Activated CD8-positive, alpha-beta memory T cell treated with anti-CD3 and anti-CD28 coated beads for 4 hours (primary cell): ENCODE results near the gene SWAP70.
"Not testable (repeated sequence)": the region's sequence is repeated elsewhere in the genome, so short reads cannot be mapped to it uniquely, and the experiment has no call there.

Experiments
- DNase-seq, 2 donors: peaks; one replicate each; pipeline ENCODE4 v3.0.0-alpha.2; 2020; ENCODE audit warnings: low read depth in 2 of 2

Gene SWAP70

DNA sequence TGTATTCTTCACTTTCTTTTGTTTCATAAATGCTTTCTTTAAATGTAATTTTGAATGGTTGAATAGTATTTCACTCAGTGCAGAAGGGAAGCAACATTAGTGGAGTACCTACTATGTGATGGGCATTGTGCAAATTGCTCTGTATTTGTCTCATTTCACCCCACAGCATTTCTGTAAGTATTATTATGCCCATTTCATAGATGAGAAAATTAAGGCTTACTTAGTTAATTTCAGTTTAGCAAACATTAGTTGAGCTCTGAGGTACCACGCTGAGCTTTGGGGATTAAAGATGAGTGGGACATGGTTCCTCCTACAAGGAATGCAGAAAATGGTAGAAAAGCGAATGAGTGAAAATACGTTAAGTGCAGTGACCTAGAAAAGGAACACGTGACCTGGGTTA is 58.1 kb downstream of the SWAP70 start:
- DNase-seq, result no peak

DNA sequence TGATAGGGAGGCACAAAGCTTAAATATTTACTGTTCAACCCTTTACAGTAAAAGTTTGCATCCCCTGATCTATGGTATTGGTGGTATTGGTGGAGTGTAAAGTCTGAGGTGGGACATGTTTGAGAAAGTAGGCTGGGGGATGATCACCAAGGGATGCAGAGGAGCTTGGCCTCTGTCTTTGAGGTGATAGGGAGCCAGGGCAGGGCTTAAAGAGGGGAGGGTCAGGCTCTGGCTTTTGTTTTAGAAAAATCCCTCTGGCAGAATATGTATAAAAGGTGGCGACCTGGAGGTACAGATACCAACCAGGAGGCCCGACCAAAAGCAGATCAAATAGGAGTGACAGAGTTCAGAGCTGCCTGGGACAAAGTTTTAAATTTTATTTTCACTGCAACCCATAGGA is 59.0 kb downstream of the SWAP70 start:
- DNase-seq, result no peak

DNA sequence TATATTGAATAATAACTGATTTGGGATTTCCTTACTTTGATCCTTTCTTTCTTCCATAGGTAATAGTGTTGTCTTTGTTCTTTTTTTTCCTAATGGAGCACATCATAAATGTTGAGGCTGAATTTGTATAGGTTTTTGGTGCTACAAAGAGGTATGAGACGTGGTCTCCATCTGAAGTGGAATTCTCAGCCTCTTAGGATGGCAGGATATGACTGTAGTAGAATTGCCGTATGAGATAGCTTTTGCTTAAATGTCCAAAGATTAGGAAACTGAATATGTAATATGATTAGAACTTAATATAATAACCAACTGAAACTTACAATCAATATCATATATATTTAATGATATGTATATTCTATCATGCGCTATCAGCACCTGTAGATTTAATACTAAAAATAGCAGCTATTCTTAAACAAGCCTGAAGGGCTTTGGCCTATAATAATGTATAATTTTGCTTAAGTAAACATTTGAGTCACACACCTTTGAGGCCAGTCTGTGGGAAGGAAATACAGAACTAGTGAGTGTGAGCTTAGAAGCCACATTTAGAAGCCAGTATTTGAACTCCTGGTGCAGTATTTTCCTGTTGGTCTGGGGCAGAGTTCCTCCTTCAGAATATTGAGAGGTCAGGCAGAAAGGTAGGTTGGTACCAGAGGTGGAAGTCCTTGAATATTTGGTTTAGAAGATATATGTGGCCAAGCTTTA is 62.6 kb downstream of the SWAP70 start:
- no peak for DNase-seq

DNA sequence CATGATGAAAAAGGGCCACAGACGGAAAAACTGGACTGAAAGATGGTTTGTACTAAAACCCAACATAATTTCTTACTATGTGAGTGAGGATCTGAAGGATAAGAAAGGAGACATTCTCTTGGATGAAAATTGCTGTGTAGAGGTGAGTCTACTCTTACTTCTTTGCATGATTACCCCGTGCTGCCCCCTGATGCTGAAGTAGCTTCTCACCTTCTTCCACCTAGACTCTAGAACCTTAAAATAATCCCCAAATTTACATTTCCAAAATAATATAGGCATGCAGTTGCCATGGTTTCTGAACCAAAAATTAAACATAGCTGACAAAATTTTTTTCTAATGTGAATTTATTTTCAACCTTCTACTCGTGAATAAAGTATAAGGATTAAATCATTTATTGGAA is 64.2 kb downstream of the SWAP70 start:
- DNase-seq, result no peak

- no peak for DNase-seq
These were observed 67.4 kb downstream of the SWAP70 start for GRCh38 chr11:9731256-9731655.

DNA sequence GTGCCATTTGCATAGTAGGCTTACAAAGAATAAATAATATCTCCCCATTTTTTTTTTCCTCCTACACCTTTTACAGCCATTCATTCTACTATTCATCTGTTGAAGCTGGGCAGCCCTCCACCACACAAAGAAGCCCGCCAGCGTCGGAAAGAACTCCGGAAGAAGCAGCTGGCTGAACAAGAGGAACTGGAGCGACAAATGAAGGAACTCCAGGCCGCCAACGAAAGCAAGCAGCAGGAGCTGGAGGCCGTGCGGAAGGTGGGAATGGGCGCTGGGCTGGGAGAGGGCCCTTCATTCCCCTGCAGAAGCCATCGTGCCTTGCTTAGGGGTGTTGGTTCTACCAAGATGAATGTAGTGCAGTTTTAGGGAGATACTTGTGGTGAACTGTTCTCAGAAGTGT is 68.6 kb downstream of the SWAP70 start:
- no peak for DNase-seq

GRCh38 chr11:9733212-9733611 is 69.3 kb downstream of the SWAP70 start:
- DNase-seq, result no peak

DNA sequence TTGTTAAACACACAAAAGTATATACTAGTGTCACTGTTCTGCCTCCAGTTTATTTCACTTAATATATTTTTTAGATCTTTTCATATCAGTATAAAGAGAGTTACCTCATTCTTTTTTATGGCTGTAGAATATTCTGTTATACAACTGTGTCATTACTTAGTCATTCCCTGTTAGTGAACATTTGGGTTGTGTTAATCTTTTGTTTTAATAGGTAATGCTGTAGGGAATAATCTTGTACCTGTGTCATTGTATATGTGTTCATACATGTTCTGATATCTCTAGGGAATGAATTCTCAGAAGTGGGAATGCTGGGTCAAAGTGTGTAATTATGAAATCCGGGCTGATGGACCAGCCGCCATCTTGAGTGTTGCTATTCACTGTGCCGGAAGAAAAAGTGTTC is 71.4 kb downstream of the SWAP70 start:
- DNase-seq, result no peak

DNA sequence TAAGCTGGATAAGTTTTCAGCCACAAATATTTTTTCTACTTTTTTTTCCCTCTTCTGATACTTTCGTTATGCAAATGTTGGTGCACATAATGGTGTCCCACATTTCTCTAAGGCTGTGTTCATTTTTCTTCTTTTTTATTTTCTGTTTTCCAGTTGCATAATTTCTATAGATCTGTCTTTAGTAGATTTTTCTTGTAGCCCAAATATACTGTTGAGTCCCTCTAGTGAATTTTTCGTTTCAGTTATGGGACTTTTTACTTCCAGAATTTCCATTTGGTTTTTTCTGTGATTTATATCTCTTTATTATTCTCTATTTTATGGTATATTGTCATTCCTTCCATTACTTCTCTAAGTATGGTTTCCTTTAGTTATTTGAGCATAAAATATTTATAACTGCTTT is 72.0 kb downstream of the SWAP70 start:
- DNase-seq, result no peak

DNA sequence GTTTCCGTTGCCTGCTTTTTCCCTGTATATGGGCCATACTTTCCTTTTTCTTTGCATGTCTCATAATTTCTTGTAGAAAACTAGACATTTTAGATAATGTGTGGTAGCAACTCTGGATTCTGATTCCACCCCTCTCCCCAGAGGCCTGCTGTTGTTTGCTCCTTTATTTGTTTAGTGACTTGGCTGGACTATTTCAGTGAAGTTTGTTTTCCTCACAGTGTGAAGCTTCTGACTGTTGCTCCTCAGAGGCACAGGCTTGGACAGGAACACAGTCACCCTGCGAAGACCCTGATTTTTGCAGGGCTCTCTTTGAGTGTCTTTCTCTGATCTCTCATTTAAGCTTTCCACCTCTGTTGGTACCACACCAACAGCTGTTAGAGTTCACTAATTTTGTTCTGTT is 72.5 kb downstream of the SWAP70 start:
- DNase-seq, result no peak

GRCh38 chr11:9738116-9738515 is 74.2 kb downstream of the SWAP70 start:
- no peak for DNase-seq

DNA sequence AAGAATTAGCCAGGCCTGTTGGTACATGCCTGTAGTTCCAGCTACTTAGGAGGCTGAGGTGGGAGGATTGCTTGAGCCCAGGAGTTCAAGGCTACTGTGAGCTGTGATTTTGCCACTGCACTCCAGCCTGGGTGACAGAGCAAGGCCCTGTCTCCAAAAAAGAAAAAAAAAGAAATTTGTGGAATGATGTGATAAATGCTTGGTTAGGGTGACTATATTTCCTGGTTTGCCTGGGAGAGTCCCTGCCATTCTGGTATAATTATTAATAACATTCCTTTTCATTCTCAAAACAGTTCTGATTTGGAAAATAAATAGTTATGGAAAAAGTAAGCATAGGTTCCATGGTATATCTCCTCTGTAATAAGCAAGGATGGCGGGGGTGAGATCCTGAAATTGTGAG is 74.8 kb downstream of the SWAP70 start:
- no peak for DNase-seq

- no peak for DNase-seq
These were observed 75.4 kb downstream of the SWAP70 start for GRCh38 chr11:9739123-9739900.

DNA sequence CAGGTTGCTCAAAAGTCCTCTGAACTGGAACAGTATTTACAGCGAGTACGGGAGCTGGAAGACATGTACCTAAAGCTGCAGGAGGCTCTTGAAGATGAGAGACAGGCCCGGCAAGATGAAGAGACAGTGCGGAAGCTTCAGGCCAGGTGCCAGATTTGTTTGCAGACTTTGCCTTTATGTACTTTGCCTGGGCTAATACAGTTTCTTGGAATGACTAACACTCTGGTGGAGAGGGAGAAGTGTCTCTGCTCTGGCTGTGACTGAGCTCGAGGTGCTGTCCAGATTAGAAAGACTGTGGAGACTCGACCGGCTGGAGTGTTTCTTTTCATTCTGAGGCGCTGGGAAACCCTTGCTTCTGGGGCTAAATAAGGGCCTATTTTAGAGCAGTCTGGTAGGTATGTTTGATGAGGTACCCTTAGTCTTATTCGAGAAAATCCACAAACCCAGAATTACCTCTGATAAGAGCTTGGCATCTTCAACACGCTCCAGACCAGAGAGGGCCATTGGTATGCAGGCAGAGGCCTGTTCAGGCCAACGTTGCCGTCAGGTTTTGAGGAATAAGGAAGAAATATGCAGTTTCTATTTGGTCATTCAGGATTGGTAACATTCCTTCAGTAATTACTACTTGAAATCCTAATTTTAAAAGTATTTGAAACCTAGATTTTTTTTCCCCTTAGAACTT is 76.5 kb downstream of the SWAP70 start:
- no peak for DNase-seq

GRCh38 chr11:9741260-9741659 is 77.4 kb downstream of the SWAP70 start:
- DNase-seq, result no peak

DNA sequence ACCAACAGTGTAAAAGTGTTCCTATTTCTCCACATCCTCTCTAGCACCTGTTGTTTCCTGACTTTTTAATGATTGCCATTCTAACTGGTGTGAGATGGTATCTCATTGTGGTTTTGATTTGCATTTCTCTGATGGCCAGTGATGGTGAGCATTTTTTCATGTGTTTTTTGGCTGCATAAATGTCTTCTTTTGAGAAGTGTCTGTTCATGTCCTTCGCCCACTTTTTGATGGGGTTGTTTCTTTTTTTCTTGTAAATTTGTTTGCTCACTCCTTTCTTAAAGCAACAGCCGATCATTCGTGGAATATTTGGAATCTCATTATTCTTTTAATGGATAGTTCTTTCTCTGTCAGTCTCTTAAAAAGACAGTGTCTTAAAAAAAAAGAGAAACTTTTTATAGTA is 79.6 kb downstream of the SWAP70 start:
- DNase-seq, result not testable (repeated sequence)

- no peak for DNase-seq
These were observed 81.7 kb downstream of the SWAP70 start for GRCh38 chr11:9745411-9746211.

DNA sequence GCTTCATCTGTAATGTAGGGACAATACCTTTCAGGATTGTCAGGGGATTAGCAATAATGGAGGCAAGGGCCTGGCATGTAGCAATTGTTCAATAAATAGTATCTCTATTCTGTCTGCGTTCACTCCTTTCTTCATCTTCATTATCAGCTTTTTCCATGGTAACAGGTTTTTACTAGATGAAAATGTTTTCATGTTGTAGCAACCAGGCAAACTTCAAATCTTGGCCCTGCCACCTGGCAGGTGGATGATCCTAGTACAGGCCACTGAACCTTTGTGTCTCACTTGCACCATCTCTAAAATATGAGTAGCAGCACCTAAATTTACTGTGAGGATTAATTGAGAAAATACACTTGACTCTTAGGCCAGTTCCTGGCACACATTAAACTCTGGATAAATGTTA is 83.4 kb downstream of the SWAP70 start:
- no peak for DNase-seq

DNA sequence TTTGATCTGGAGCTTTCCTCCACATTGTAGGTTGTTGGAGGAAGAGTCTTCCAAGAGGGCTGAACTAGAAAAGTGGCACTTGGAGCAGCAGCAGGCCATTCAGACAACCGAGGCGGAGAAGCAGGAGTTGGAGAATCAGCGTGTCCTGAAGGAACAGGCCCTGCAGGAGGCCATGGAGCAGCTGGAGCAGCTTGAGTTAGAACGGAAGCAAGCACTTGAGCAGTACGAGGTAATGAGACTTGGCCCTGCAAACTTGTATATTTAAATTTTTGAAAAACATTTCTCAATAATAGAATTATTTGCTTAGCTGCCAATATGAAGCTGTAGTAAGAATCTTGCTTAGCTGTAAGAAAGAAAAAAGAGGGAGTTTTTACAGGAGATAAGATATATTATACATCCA is 84.0 kb downstream of the SWAP70 start:
- no peak for DNase-seq

DNA sequence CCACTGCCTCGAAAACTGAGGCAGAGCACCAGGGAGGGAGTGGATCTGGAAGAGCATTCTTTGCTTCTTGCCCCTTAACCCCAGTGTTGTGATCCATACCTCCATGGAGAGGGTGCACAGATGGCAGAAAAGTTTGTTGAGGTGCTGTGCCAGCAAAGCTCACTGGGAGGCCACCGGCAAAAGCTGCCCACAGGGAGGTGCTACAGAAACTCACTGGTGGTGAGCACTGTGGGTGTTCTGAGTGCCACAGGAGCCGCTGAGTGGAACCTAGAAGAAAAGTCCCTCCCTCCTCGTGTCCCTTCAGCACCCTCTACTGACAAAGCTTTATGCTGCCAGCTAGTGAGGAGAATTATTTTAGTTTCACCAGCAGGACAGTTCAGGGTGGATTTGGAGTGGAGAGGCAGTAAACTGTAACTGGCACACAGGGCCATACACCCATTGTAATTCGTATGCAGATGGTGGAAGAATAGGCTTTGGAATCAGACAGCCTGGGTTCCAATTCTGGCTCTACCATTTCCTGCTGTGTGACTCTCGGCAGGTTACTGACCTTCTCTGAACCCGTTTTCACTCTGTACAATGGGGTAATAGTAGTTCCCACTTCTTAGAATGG is 84.6 kb downstream of the SWAP70 start:
- DNase-seq, result peak in 1 of 2 donors; percentile 44

- no peak for DNase-seq
These were observed 86.7 kb downstream of the SWAP70 start for GRCh38 chr11:9750551-9750950.

DNA sequence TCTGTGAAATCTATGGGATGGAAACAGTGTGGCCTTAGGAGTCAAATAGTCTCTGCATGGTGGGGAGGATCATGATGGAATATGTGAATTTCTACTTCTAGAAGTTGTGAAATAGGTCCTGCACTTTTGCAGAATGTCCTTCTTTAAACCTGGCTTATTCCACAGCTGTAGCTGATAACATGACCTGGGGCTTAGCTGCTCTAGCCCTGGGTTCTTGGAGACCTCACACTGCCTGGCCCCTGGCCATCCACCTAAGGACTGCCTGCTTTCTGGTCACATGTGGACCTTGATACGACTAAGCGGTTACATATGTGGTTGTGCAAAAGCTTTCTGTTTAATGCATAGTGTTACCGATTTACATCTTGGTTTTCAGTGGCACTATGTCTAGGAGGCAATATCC is 88.2 kb downstream of the SWAP70 start:
- no peak for DNase-seq
